Neuronal stem cell (in vitro differentiated cells): ENCODE results near the gene PAOX.

Experiments used
- DNase-seq: peaks from one replicate; pipeline ENCODE4 v3.0.0-alpha.2; 2013; ENCODE audit warnings: low spot score
- H2AFZ ChIP-seq: one replicate; pipeline ENCODE4 v1.6.1; 2013; ENCODE audit warnings: mild to moderate bottlenecking, low read length, inconsistent platforms
- H2AK5ac ChIP-seq: 2 replicates; pipeline ENCODE4 v1.6.1; 2013; ENCODE audit warnings: low read depth, mild to moderate bottlenecking, inconsistent platforms, low read length, moderate library complexity, mixed read lengths
- H2BK120ac ChIP-seq: 2 replicates; pipeline ENCODE4 v1.6.1; 2013; ENCODE audit warnings: low read depth, mild to moderate bottlenecking, inconsistent platforms, low read length, moderate library complexity, mixed read lengths
- H2BK12ac ChIP-seq: one replicate; pipeline ENCODE4 v1.6.1; 2013; ENCODE audit warnings: low read length, inconsistent platforms
- H2BK15ac ChIP-seq: 2 replicates; pipeline ENCODE4 v1.6.1; 2013; ENCODE audit warnings: mild to moderate bottlenecking, low read length, inconsistent platforms, mixed read lengths
- H2BK5ac ChIP-seq: one replicate; pipeline ENCODE4 v1.6.1; 2013; ENCODE audit warnings: inconsistent platforms, mild to moderate bottlenecking, low read length, moderate library complexity
- H3K14ac ChIP-seq: one replicate; pipeline ENCODE4 v1.6.1; 2013; ENCODE audit warnings: low read length, inconsistent platforms
- H3K18ac ChIP-seq: 2 replicates; pipeline ENCODE4 v1.6.1; 2013; ENCODE audit warnings: low read length, inconsistent platforms
- H3K23ac ChIP-seq: 2 replicates; pipeline ENCODE4 v1.6.1; 2013; ENCODE audit warnings: low read depth, mild to moderate bottlenecking, mixed read lengths, low read length, inconsistent platforms; ENCODE audit not compliant: poor library complexity
- H3K27ac ChIP-seq: replicated peaks from 3 replicates; pipeline ENCODE4 v1.5.1; 2013; ENCODE audit warnings: low read length, inconsistent platforms
- H3K27me3 ChIP-seq, 3 experiments: 2 replicates each; pipeline ENCODE4 v1.6.1; 2013; ENCODE audit warnings: low read length in 3 of 3, mild to moderate bottlenecking in 2 of 3, inconsistent platforms in 1 of 3, low read depth in 1 of 3, mixed read lengths in 1 of 3, moderate library complexity in 1 of 3; ENCODE audit not compliant: control insufficient read depth in 3 of 3, insufficient read depth in 3 of 3
- H3K36me3 ChIP-seq, 2 donors: replicated peaks in 1 of 2; 2 replicates each; pipeline ENCODE4 v1.6.1; 2013; ENCODE audit warnings: low read length in 2 of 2; ENCODE audit not compliant: control insufficient read depth in 2 of 2, insufficient read depth in 2 of 2
- H3K4ac ChIP-seq: 2 replicates; pipeline ENCODE4 v1.6.1; 2013; ENCODE audit warnings: inconsistent platforms, mild to moderate bottlenecking, low read length, moderate library complexity
- H3K4me1 ChIP-seq, 2 donors: 1 replicate in 1 of 2; 2 replicates in 1 of 2; pipeline ENCODE4 v1.6.1; 2013; ENCODE audit warnings: low read length in 2 of 2, low read depth in 1 of 2; ENCODE audit not compliant: control insufficient read depth in 2 of 2, insufficient read depth in 1 of 2
- H3K4me2 ChIP-seq: one replicate; pipeline ENCODE4 v1.6.1; 2013; ENCODE audit warnings: mild to moderate bottlenecking, low read length, inconsistent platforms; ENCODE audit not compliant: insufficient read depth, poor library complexity, severe bottlenecking
- H3K4me3 ChIP-seq, 2 donors: 2 replicates each; pipeline ENCODE4 v1.5.1; 2013; ENCODE audit warnings: low read length in 2 of 2, mild to moderate bottlenecking in 2 of 2, inconsistent platforms in 1 of 2, moderate library complexity in 1 of 2
- H3K79me1 ChIP-seq: one replicate; pipeline ENCODE4 v1.6.1; 2013; ENCODE audit warnings: low read depth, mild to moderate bottlenecking, inconsistent platforms, low read length, moderate library complexity
- H3K9ac ChIP-seq: one replicate; pipeline ENCODE4 v1.6.1; 2013; ENCODE audit warnings: mild to moderate bottlenecking, low read depth, low read length, inconsistent platforms; ENCODE audit not compliant: poor library complexity
- H3K9me3 ChIP-seq, 2 donors: replicated peaks in 1 of 2; 2 replicates each; pipeline versions ENCODE3 to v1.6.1; 2013; ENCODE audit warnings: low read length in 2 of 2, mild to moderate bottlenecking in 2 of 2, inconsistent platforms in 1 of 2, low read depth in 1 of 2, mixed read lengths in 1 of 2, moderate library complexity in 1 of 2; ENCODE audit not compliant: control insufficient read depth in 2 of 2, insufficient read depth in 1 of 2
- H4K8ac ChIP-seq: one replicate; pipeline ENCODE4 v1.6.1; 2013; ENCODE audit warnings: low read depth, mild to moderate bottlenecking, inconsistent platforms, low read length, moderate library complexity
- H4K91ac ChIP-seq: one replicate; pipeline ENCODE4 v1.6.1; 2013; ENCODE audit warnings: low read length, low read depth, mild to moderate bottlenecking, inconsistent platforms; ENCODE audit not compliant: poor library complexity
- WGBS, 2 donors: extraction: QIAGEN DNeasy Blood & Tissue Kit; methylation state at CpG; one replicate each; pipeline ENCODE4 v1.1.7; 2013; ENCODE audit warnings: missing lambda C conversion rate in 2 of 2, mixed read lengths in 1 of 2; ENCODE audit not compliant: insufficient read length in 2 of 2, insufficient replicate concordance in 1 of 2; ENCODE audit errors: extremely low coverage in 2 of 2; 5-methylcytosine and 5-hydroxymethylcytosine counted together

Gene PAOX

GRCh38 chr10:133378251-133379096 lies 588 bp upstream of the PAOX start:
- H3K9me3 ChIP-seq: no peaks in the 10 kb centered on the region
- peak overlapping the region; percentile 90 for H2BK12ac ChIP-seq
- peak overlapping the region; percentile 66 for H3K4ac ChIP-seq
- no peaks in the 10 kb centered on the region for H3K36me3 ChIP-seq
- peak overlapping the region; percentile 84 to 96 for H3K4me3 ChIP-seq
- no peak overlapping the region for H4K8ac ChIP-seq
- no CpG with 5 or more reads among the region's 90 CpGs for WGBS, 2 donors
- H2BK5ac ChIP-seq: peak overlapping the region; percentile 97
- H3K14ac ChIP-seq: peak overlapping the region; percentile 89
- H3K9ac ChIP-seq: peak overlapping the region; percentile 91
- H2AFZ ChIP-seq: peak overlapping the region; percentile 90
- peak overlapping the region; percentile 81 for H2BK120ac ChIP-seq
- H2AK5ac ChIP-seq: peak overlapping the region; percentile 93
- peak overlapping the region; percentile 96 for H3K23ac ChIP-seq
- H3K4me1 ChIP-seq: peaks cover 7 to 11% of the 10 kb centered on the region in 2 donors
- H2BK15ac ChIP-seq: peak overlapping the region; percentile 96
- H3K18ac ChIP-seq: peak overlapping the region; percentile 89
- H3K27ac ChIP-seq: no peak overlapping the region
- H3K4me2 ChIP-seq: peak overlapping the region; percentile 91
- peak; percentile 68 for DNase-seq
- H3K27me3 ChIP-seq: peaks cover 0 to 15% (median 8%) of the 10 kb centered on the region in 3 experiments
- H4K91ac ChIP-seq: no peak overlapping the region
- peaks cover 7% of the 10 kb centered on the region for H3K79me1 ChIP-seq

- peak overlapping the region; percentile 38 for H3K14ac ChIP-seq
Observed at GRCh38 chr10:133379801-133380666, 972 bp downstream of the PAOX start.

GRCh38 chr10:133381036-133381435 lies 2.0 kb downstream of the PAOX start:
- Histone ChIP-seq H3K36me3 (no peaks in the 10 kb centered on the region), H2AK5ac (peak overlapping the region; percentile 75), H3K14ac (no peak overlapping the region), H3K27me3 (peaks cover 0 to 15% (median 8%) of the 10 kb centered on the region in 3 experiments), H4K8ac (no peak overlapping the region), H3K4me3 (no peak overlapping the region), H3K4me1 (peaks cover 6 to 7% of the 10 kb centered on the region in 2 donors), H3K79me1 (peaks cover 7% of the 10 kb centered on the region), H3K18ac (no peak overlapping the region), H3K9me3 (no peaks in the 10 kb centered on the region), H2BK5ac (no peak overlapping the region), H2AFZ (no peak overlapping the region), H2BK120ac (no peak overlapping the region), H2BK15ac (no peak overlapping the region), H3K9ac (no peak overlapping the region), H3K27ac (no peak overlapping the region), H3K4ac (no peak overlapping the region), H3K4me2 (no peak overlapping the region), H4K91ac (no peak overlapping the region), H2BK12ac (peak overlapping the region; percentile 16), H3K23ac (no peak overlapping the region)
- no peak for DNase-seq
- no CpG with 5 or more reads among the region's 8 CpGs for WGBS, 2 donors

More at GRCh38 chr10:133379801-133380666, 972 bp downstream of the PAOX start:
- peak overlapping the region; percentile 41 for H2AK5ac ChIP-seq
- peak overlapping the region; percentile 77 for H3K4me2 ChIP-seq
- no peak overlapping the region for H4K91ac ChIP-seq
- H3K23ac ChIP-seq: peak overlapping the region; percentile 81
- peaks cover 0 to 15% (median 8%) of the 10 kb centered on the region in 3 experiments for H3K27me3 ChIP-seq
- peak overlapping the region in 1 of 2 donors; percentile 91 for H3K4me3 ChIP-seq
- peak overlapping the region; percentile 93 for H3K18ac ChIP-seq
- H3K4ac ChIP-seq: no peak overlapping the region
- no peak overlapping the region for H4K8ac ChIP-seq
- H2BK15ac ChIP-seq: peak overlapping the region; percentile 73
- H3K79me1 ChIP-seq: peaks cover 7% of the 10 kb centered on the region
- no peak overlapping the region for H3K27ac ChIP-seq
- H3K9ac ChIP-seq: peak overlapping the region; percentile 90
- H2AFZ ChIP-seq: peak overlapping the region; percentile 90
- no peak overlapping the region for H2BK120ac ChIP-seq
- no peaks in the 10 kb centered on the region for H3K9me3 ChIP-seq
- peak overlapping the region; percentile 86 for H2BK12ac ChIP-seq
- WGBS, 2 donors: no CpG with 5 or more reads among the region's 36 CpGs
- peaks cover 6 to 7% of the 10 kb centered on the region in 2 donors for H3K4me1 ChIP-seq
- DNase-seq: no peak
- no peaks in the 10 kb centered on the region for H3K36me3 ChIP-seq
- peak overlapping the region; percentile 87 for H2BK5ac ChIP-seq
